Progenitor cell of endocrine pancreas (in vitro differentiated cells): ENCODE data around the gene RBM12. TPM values are rescaled to one million over a fixed set of nuclear protein-coding genes. Genes with fewer than 3 reads are reported as not detected.

Source experiments
- DNase-seq: peaks from one replicate; pipeline ENCODE4 v3.0.0; 2021; ENCODE audit warnings: low spot score; ENCODE audit not compliant: unreplicated experiment
- H3K27ac Mint-ChIP-seq: 2 replicates; pipeline ENCODE4 v1.8.0; 2021; ENCODE audit warnings: mild to moderate bottlenecking, moderate library complexity, mixed read lengths
- H3K27me3 Mint-ChIP-seq: 2 replicates; pipeline ENCODE4 v1.8.0; 2021; ENCODE audit warnings: mixed read lengths
- H3K36me3 Mint-ChIP-seq: 2 replicates; pipeline ENCODE4 v1.8.0; 2022; ENCODE audit warnings: mixed read lengths; ENCODE audit not compliant: insufficient read depth
- H3K4me1 Mint-ChIP-seq: 2 replicates; pipeline ENCODE4 v1.8.0; 2021; ENCODE audit warnings: low read depth, mixed read lengths
- H3K4me3 Mint-ChIP-seq: 2 replicates; pipeline ENCODE4 v1.8.0; 2021; ENCODE audit warnings: low read depth, mild to moderate bottlenecking, moderate library complexity, mixed read lengths
- H3K9me3 Mint-ChIP-seq: 2 replicates; pipeline ENCODE4 v1.8.0; 2021; ENCODE audit warnings: low read depth, mixed read lengths
- CTCF ChIP-seq: fragments of 200-600 bp; sonication (generic); IDR thresholded peaks from one replicate; pipeline ENCODE4 v1.5.0; 2021; ENCODE audit warnings: antibody characterized with exemption, mild to moderate bottlenecking; ENCODE audit not compliant: unreplicated experiment
- total RNA-seq: library from RNA; stranded (reverse); gene quantifications from 2 replicates; pipeline ENCODE4 v1.2.1, GENCODE V29; 2021

The RBM12 gene
- total RNA-seq, 1 donor from 2014 or later = 157 TPM

- Mint-ChIP-seq H3K4me3 (no peak overlapping the region), H3K36me3 (peaks cover 18% of the 10 kb centered on the region), H3K27ac (peak overlapping the region; percentile 84), H3K9me3 (no peaks in the 10 kb centered on the region), H3K4me1 (peaks cover 20% of the 10 kb centered on the region), H3K27me3 (no peaks in the 10 kb centered on the region)
- DNase-seq = no peak
- no peak for TF ChIP-seq CTCF
Observed at GRCh38 chr20:35702824-35703695, 38.4 kb upstream of the RBM12 start.

DNA sequence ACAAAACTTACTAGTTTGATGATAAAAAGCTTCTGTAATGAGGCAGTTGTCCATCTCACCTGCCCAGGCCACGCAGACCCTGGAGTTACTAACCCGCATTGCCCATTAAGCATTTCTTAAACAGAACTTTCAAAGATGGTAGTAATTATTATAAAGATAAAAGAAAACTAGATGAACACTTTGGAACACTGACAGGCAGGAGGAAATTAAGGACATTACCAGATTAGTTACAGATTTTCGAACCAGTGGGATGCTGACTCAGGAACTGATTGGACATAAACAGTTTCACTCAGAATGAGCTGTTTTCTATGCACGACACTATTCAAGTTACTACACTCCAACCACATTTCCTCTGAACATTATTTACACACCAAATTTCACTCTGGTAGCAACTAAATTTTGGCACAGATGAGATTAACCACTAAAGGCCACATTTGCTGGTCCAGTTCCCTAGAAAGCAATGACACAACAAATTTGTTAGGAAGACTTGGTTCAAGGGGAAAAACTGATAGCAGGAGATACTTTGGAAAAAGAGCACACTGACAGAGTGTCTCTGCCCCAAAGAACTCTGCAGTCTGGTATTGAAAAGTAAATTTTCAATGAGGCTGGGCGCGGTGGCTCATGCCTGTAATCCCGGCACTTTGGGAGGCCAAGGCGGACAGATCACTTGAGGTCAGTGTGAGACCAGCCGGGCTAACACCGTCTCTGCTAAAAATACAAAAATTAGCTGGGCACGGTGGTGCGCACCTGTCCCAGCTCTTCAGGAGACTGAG lies 37.5 kb upstream of the RBM12 start:
- Mint-ChIP-seq H3K9me3 (no peaks in the 10 kb centered on the region), H3K27ac (peak overlapping the region; percentile 84), H3K27me3 (no peaks in the 10 kb centered on the region), H3K4me3 (no peak overlapping the region), H3K4me1 (peaks cover 28% of the 10 kb centered on the region), H3K36me3 (peaks cover 18% of the 10 kb centered on the region)
- no peak for DNase-seq
- TF ChIP-seq CTCF = no peak

DNA sequence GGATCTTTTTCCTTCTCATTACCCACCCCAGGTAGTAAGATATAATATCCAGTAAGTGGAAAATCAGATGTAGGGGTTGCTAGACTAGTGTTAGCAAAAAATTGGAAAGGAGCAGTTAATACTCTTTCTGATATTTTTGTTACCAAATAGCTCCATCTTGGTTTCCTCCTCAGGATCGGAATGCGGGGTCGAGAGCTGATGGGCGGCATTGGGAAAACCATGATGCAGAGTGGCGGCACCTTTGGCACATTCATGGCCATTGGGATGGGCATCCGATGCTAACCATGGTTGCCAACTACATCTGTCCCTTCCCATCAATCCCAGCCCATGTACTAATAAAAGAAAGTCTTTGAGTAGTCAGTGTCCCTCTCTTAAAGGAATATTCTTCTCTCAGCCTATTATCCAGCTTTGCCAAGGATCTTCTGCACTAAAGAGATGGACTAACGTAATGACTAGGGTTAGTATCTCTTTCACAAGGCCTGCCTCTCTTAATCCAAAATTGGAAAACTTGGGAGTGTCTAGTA lies 36.0 kb upstream of the RBM12 start:
- peak overlapping the region; percentile 73 for H3K27ac Mint-ChIP-seq
- H3K36me3 Mint-ChIP-seq = peaks cover 13% of the 10 kb centered on the region
- H3K9me3 Mint-ChIP-seq = no peaks in the 10 kb centered on the region
- H3K27me3 Mint-ChIP-seq = no peaks in the 10 kb centered on the region
- peak overlapping the region; percentile 90 for H3K4me3 Mint-ChIP-seq
- H3K4me1 Mint-ChIP-seq = peaks cover 28% of the 10 kb centered on the region
- no peak for DNase-seq
- TF ChIP-seq CTCF = no peak

GRCh38 chr20:35699957-35700624 lies 35.4 kb upstream of the RBM12 start:
- Mint-ChIP-seq H3K36me3 (peaks cover 11% of the 10 kb centered on the region), H3K4me3 (peak overlapping the region; percentile 90), H3K27ac (peak overlapping the region; percentile 98), H3K4me1 (peaks cover 28% of the 10 kb centered on the region), H3K9me3 (no peaks in the 10 kb centered on the region), H3K27me3 (no peaks in the 10 kb centered on the region)
- no peak for DNase-seq
- TF ChIP-seq CTCF = no peak
